SK-N-DZ (cell line): ENCODE data around the gene EGLN1.

Source experiments
- DNase-seq: peaks from one replicate; pipeline ENCODE4 v3.0.0-alpha.2; 2015; ENCODE audit warnings: low spot score

EGLN1 gene

GRCh38 chr1:231421546-231421970 lies 529 bp downstream of the EGLN1 start:
- peak; percentile 29 for DNase-seq

GRCh38 chr1:231420959-231421545 lies 1.0 kb downstream of the EGLN1 start:
- DNase-seq: peak; percentile 39

GRCh38 chr1:231420299-231420958 lies 1.7 kb downstream of the EGLN1 start:
- DNase-seq: no peak

- no peak for DNase-seq
Measured at GRCh38 chr1:231419738-231420298, 2.3 kb downstream of the EGLN1 start.

GRCh38 chr1:231419147-231419546 lies 2.9 kb downstream of the EGLN1 start:
- DNase-seq: no peak

GRCh38 chr1:231418741-231419107 lies 3.4 kb downstream of the EGLN1 start:
- no peak for DNase-seq

- no peak for DNase-seq
Measured at GRCh38 chr1:231418101-231418740, 3.9 kb downstream of the EGLN1 start.

- no peak for DNase-seq
Measured at GRCh38 chr1:231417513-231417912, 4.6 kb downstream of the EGLN1 start.

GRCh38 chr1:231416901-231417300 lies 5.2 kb downstream of the EGLN1 start:
- no peak for DNase-seq

GRCh38 chr1:231415018-231415583 lies 7.0 kb downstream of the EGLN1 start:
- DNase-seq: no peak

- no peak for DNase-seq
Measured at GRCh38 chr1:231414260-231415016, 7.6 kb downstream of the EGLN1 start.

- no peak for DNase-seq
Measured at GRCh38 chr1:231413749-231414082, 8.4 kb downstream of the EGLN1 start.

- DNase-seq: no peak
Measured at GRCh38 chr1:231411036-231411531, 11.0 kb downstream of the EGLN1 start.

- DNase-seq: no peak
Measured at GRCh38 chr1:231410036-231410612, 12.0 kb downstream of the EGLN1 start.

GRCh38 chr1:231408528-231409094 lies 13.5 kb downstream of the EGLN1 start:
- DNase-seq: no peak

GRCh38 chr1:231407547-231408396 lies 14.3 kb downstream of the EGLN1 start:
- DNase-seq: no peak

- DNase-seq: no peak
Measured at GRCh38 chr1:231407049-231407448, 15.0 kb downstream of the EGLN1 start.

GRCh38 chr1:231404318-231404717 lies 17.8 kb downstream of the EGLN1 start:
- DNase-seq: no peak

GRCh38 chr1:231401478-231401877 lies 20.6 kb downstream of the EGLN1 start:
- DNase-seq: no peak
